Measurements from ENCODE around the gene DIAPH1.

The DIAPH1 gene

DNA sequence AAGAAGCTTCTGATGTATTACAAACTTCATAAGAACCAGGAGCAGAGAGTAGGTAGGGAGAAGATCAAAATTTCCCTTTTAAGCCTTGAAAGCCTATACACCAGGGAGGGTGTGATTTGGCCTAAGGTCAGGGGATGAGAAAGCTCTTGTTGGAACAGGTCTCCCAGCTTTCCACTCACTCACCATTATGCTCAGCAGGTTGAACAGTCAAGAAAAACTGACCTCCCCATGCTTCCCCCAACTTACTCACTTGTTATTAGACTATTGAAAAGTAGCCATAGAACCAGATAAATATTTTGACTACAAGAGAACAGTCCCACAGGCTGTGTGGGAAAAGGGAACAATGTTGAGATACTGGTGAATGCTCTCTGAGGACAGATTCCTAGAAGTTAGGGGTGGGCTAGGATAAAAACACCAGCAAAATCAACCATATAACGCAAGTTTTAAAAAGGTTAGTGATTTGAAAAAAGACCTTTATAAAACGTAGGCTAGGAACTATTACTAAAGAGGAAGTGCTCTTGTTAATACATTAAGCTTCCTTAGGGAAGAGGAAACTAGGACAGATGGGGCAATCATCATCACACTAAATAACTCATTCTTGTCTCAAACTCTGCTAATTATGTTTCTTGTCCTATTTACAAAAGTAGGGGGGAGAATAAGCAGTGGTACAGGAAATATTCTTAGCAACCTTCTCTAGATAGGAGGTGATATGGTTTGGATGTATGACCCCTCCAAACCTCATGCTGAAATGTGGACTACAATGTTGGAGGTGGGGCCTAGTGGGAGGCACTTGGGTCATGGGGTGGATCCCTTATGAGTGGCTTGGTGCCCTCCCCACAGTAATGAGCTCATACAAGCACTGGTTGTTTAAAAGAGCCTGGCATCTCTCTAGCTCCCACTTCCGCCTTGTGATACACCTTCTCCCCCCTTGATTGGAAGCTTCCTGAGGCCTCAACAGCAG lies 98.9 kb downstream of the DIAPH1 start:
- no peak for DNase-seq (ENCODE audit: low spot score)

DNA sequence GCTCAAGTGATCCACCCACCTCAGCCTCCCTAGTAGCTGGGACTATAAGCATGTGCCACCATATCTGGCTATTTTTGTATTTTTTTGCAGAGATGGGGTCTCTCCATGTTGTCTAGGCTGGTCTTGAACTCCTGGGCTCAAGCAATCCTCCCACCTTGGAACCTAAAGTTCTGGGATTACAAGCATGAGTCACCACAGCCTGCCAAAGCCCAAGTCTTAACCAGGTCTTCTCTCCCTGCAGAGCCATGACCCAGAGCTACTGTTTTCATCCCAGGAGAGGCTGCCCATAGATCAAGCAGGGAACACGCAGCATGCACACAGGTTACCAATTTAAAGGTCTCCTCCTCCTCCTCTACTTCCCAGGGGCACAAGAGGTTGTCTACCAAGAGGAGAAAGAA lies 100.2 kb downstream of the DIAPH1 start:
- no peak for DNase-seq (ENCODE audit: low spot score)

GRCh38 chr5:141517880-141518617 lies 100.8 kb downstream of the DIAPH1 start:
- DNase-seq (ENCODE audit: low spot score) = no peak

DNA sequence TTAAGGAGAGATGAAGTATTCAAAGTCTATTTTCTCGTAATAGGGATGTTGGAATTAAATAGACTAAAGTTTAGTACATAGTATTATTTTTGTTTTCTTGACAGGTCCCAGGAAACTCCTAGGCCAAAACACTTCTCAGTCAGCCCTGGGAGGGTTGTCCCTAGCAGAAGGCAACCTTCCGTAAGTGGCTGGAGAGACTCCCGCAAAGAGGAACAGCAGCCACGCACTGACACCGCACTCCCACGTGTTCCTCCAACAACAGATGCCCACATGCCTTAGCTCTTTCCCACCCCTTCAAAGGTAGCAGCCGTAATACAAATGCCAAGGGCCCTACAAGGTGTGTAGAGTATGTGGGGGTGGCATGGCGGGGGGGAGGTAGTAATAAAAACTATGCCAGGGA lies 101.5 kb downstream of the DIAPH1 start:
- DNase-seq (ENCODE audit: low spot score) = no peak

- no peak for DNase-seq (ENCODE audit: low spot score)
Measured at GRCh38 chr5:141516672-141517025, 102.2 kb downstream of the DIAPH1 start.

- DNase-seq (ENCODE audit: low spot score) = no peak
Measured at GRCh38 chr5:141515946-141516671, 102.7 kb downstream of the DIAPH1 start.

DNA sequence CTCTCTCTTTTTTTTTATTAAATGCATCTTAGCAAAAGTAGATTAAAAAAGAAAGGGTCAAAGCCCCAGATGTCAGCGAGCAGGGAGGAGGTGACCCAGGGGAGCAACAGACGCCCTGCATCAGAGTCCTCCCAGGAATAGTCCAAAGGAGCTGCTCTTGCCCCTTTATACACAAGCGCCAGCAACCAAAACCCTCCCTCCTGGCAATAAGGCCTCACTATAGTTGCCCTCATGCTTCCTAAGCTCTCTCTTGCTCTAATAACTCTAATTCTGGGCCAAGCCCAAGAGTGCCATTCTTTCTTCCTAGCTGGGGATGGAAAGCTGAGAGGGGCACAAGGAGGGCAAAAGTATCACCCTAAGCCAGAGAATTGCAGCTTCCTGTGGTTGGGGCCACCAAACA lies 103.7 kb downstream of the DIAPH1 start:
- DNase-seq (ENCODE audit: low spot score) = no peak

DNA sequence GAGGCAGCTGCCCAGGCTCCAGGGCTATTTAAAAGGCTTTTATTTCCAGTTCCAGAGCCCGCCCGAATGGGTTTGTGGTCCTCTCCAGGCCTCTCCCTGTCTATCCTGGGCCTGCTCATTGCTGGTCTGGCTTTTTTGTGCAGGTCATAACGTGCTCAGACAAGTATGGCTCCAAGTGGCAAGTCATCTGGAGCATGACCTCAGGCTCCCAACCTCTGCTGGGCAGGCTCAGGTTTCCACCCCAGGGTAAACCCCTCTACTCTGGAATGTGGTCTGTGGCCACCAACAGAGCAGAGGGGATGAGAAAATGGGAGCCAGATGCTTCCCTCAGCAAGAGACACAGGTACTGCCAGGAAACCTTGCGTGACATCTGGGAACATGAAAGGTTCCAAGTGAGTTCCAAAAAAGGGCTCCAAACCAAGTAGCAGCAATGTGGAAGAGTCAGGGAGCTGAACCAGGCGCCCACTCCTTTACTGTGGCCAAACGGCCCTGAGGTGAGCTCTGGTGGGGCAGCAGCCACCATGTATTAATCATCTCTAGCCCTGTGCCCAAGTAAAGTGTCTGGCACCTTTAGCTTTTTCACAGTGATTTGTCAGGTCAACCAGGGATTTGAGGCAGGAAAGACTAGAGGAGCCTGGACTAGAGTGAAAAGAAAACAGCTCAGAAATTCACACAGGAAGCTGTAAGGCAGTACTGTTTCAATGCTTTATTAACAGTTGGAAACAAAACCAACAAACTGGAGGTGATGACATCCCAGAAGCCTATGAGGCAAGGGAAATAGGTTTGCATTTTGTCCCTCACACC lies 104.3 kb downstream of the DIAPH1 start:
- DNase-seq (ENCODE audit: low spot score) = peak; percentile 45

DNA sequence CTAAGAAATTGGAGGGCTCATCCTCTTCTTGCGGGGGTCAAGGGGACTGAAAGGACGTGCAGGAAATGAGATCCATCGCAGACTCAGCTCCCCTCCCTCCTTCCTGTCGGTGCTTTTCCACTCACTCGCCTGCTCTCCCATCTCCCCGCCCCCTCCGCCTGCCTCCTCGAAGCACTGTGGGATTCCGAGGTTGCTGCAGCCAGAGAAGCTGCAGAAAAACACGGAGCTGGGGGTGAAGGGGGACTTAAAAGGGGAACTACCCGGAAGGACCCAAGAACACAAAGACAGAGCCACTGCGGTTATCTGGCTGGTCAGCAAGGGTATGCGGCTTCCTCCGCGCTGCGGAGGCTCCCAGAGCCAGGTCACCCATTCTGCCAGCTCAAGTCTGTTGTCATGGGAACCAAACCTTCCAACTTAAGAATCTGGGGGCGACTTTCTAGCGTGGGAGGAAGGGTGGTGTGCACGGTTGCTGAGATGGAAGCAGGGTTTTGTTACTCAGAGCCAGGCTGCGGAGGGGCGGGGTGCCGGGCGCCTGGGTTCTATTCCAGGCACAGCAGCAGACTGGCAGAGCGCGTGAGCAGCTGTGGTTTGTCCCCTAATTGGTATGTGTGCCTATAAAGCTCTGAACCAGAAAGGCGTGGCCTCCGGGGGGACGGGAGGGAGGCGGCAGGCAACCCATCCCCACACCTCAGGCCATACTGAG lies 105.0 kb downstream of the DIAPH1 start:
- DNase-seq (ENCODE audit: low spot score) = peak; percentile 93

DNA sequence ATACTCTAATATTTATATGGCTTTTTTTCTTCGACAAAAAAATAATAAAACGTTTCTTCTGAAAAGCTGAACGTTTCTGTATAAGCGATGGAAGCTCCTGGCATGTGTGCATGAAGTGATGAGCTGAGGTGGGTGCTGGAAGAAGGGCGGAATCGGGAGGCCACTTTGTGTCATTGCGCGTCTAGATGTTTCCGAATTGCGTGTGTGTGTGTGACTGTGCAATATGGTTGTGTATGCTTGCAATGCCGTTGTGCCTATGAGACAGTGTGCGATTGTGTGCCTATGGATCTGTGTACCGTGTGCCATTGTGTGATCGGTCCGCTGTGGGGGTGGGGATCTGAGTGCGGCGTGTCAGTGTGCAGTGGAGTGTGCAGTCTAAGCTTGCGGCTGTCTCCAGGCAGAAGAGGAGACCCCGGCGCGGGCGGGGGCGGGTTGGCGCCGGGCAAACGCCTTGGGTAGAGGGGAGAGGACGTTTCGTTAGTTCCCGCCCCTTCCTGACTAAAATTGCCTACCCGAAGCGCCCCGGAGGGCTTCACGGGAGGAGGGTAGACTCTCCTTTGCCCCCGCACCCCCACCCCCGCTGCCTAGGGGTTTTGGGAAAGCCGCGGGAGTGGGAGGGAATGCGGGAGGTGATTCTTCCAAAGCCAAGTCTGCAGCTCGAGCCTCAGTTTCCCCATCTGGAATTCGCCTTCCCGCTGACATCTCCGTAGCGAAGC lies 105.7 kb downstream of the DIAPH1 start:
- peak; percentile 79 for DNase-seq (ENCODE audit: low spot score)

DNA sequence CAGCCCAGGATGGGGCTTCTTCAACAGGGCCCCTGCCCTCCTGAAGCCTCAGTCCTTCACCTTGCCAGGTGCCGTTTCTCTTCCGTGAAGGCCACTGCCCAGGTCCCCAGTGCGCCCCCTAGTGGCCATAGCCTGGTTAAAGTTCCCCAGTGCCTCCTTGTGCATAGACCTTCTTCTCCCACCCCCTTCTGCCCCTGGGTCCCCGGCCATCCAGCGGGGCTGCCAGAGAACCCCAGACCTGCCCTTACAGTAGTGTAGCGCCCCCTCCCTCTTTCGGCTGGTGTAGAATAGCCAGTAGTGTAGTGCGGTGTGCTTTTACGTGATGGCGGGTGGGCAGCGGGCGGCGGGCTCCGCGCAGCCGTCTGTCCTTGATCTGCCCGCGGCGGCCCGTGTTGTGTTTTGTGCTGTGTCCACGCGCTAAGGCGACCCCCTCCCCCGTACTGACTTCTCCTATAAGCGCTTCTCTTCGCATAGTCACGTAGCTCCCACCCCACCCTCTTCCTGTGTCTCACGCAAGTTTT lies 106.3 kb downstream of the DIAPH1 start:
- peak; percentile 90 for DNase-seq (ENCODE audit: low spot score)

GRCh38 chr5:141511771-141512325 lies 107.0 kb downstream of the DIAPH1 start:
- no peak for DNase-seq (ENCODE audit: low spot score)

DNA sequence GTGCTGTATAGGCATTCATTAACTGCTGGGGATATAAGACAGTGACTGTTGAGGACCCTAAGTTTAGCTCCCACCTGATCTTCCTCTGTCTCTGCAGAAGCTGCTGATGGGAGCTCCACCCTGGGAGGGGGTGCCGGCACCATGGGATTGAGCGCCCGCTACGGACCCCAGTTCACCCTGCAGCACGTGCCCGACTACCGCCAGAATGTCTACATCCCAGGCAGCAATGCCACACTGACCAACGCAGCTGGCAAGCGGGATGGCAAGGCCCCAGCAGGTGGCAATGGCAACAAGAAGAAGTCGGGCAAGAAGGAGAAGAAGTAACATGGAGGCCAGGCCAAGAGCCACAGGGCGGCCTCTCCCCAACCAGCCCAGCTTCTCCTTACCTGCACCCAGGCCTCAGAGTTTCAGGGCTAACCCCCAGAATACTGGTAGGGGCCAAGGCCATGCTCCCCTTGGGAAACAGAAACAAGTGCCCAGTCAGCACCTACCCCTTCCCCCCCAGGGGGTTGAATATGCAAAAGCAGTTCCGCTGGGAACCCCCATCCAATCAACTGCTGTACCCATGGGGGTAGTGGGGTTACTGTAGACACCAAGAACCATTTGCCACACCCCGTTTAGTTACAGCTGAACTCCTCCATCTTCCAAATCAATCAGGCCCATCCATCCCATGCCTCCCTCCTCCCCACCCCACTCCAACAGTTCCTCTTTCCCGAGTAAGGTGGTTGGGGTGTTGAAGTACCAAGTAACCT lies 107.8 kb downstream of the DIAPH1 start:
- DNase-seq (ENCODE audit: low spot score) = peak; percentile 63

GRCh38 chr5:141510160-141510559 lies 108.6 kb downstream of the DIAPH1 start:
- no peak for DNase-seq (ENCODE audit: low spot score)

DNA sequence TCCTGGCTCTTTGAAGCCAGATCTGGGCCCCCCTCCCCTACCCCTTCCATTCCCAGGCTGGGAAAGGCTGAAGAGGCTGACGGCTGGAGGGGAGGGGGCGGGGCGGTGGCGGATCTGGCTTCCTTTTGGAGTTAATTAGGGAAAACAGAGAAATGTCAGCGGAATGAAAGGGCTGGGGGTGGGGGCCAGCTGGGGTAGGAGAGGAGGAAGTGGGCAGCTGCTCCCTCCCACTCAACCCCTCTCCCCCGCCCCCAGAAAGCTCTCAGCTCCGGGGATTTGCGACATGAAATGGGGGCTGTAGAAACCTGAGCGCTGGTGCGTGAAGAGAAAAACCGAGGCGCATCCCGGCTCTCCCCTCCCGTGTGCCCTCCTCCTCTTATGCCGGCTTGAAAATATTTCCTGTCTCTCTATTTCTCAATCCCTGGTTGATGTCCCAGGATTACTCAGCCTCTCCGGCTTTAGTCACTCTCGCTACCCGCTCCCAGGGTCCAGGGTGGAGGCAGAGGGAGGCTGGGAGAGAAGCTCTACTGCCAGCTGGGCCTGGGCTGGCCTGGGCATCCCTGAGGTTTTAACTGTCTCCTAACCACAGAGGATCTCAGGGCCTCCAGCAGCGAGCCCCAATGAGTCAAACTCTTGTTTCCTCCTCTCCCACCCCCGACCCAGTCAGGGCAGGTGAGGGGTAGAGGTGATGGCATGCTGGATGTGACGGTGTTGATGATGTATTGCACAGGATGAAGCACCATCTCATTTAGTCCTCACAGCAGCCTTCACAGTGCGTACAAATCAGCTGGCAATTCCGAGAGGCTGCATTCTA lies 109.8 kb downstream of the DIAPH1 start:
- DNase-seq (ENCODE audit: low spot score) = peak; percentile 56

- peak; percentile 47 for DNase-seq (ENCODE audit: low spot score)
Measured at GRCh38 chr5:141508440-141508797, 110.4 kb downstream of the DIAPH1 start.

- DNase-seq (ENCODE audit: low spot score) = peak; percentile 85
Measured at GRCh38 chr5:141507387-141508091, 111.3 kb downstream of the DIAPH1 start.
